Retina (tissue), 1 donor: Measurements from ENCODE around the gene SWAP70.
"Not testable (repeated sequence)": the region's sequence is repeated elsewhere in the genome, so short reads cannot be mapped to it uniquely, and the experiment has no call there.

Experiments
- DNase-seq: peaks from one replicate; pipeline ENCODE4 v3.0.0-alpha.2; 2016

Gene SWAP70

DNA sequence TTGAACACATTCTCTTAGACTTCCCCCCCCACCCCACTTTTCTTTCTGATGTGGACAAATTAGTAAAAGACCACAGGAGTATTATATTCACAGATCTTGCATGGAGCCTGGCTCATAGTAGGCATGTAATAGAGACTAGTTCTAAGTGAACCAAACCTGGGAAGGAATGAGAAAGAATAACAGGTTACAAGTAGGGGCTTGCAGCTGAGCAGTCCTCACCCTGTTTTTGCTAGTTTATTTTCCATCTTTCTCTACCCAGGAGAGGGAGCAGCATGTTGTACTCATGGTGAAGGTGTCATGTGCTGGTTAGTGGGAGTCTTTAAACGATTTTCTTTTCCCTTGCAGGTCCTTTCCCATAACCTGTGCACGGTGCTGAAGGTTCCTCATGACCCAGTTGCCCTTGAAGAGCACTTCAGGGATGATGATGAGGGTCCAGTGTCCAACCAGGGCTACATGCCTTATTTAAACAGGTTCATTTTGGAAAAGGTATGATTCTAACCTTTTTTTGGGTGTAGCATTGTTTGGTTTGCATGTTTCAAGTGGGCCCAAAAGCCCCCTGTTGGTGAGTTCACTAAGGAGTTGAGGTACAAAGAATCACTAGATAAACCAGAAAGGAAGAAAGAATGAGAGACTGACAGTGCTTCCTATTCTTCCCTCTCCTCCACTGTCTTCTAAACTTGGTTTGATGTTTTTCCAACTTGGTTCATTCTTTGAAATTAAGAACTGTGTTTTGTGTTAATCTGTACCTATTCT, 30.1 kb downstream of the SWAP70 start:
- no peak for DNase-seq

DNA sequence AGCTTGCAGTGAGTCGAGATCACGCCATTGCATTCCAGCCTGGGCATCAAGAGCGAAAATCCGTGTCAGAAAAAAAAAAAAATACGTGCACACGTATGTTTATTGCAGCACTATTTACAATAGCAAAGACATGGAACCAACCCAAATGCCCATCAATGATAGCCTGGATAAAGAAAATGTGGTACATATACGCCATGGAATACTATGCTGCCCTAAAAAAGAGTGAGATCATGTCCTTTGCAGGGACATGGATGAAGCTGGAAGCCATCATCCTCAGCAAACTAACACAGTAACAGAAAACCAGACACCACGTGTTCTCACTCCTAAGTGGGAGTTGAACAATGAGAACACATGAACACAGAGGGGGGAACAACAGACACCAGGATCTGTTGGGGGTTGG, 31.4 kb downstream of the SWAP70 start:
- DNase-seq = not testable (repeated sequence)

DNA sequence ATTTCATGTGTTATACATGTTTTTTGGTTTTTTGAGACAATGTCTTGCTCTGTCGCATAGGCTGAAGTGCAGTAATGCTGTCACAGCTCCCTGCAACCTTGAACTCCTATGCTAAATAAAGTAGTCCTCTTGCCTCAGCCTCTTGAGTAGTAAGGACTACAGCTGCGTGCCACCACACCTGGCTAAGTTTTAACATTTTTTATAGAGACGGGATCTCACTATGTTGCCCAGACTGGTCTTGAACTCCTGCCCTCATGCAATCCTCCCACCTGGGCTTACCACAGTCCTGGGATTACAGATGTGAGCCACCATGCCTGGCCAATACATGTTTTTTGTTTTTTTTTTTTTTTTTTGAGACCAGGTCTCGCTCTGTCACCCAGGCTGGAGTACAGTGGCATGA, 33.9 kb downstream of the SWAP70 start:
- no peak for DNase-seq

DNA sequence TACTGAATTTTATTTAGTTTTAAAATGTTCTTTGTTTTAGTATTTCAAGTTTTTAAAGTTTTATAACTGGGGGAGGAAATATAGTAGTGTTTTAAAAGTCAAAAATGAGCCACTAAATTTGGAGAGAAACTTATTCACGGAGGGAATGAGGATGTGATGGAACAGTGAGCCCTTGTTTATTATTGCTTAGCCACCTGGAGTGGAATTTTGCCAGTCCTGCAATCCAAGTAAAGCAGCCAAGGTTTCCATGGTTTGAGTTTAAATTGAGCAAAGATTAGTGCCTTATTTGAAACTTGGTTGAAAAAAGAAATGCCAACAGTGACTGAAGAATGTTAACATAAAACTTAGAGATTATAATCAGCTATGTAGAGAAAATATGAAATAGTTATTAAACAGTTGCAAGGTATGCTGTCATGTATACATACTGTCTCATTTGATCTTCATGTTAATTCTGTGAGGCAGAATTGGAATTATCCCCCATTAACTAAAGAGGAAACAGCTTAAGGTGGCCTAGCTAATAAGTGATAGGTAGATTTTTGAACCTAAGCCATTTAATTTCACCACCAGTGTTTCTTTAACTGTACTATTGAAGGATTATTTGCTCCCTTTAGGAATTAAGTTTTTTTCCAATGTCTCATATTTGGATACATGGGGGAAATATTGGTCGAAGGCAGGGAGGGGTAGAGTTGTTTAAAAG, 36.4 kb downstream of the SWAP70 start:
- no peak for DNase-seq

DNA sequence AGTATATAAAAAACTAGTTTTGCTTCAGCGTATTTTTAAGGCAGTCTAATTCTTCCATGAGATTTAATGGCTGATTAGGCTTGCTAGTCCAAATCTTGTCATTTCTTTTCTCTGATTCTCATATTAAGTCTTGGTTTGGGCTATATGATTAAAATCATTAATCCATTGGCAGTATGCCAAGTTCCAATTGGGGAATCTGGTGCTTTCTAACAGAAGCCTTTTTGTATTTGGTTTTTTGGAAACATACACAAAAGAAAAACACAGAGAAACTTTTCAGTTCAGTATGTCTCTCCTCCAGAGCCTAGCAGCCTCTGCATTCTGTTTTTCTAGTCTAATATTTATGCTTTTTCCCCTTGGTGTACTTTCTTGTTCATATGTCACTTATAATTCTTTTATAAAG, 37.9 kb downstream of the SWAP70 start:
- no peak for DNase-seq

DNA sequence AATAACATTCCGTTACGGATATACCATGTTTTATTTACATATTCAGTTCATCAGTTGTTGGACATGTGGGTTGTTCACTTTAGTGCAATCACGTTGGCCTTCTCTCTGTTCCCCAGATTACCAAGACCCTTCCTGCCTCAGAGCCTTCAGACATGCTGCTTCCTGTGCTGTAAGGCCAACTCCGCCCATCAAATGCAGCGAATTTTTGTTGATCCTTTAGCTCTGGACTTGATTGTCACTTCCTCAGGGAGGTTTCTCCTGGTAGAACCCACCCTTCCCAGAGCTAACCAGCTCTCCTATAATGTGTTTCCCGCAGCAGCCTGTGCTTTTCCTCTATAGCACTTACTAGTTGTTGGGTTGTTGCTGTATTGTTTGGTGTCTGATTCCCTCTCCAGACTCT, 39.4 kb downstream of the SWAP70 start:
- no peak for DNase-seq

DNA sequence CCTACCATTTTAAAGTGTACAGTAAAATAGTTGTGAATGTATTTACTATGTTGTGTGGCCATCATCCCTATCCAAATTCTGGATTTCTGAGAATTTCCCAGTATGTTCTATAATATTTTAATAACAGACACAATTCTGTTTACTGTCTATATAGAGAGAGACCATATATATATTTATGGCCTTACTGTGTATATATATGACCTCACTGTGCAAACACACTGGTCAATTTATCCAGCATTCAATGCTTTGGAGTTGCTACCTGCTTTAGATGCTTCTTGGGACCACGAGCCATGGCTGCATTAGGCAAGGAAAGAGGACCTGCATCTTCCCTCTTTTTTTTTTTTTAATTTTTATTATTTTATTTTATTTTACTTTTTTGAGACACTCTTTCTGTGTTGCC, 40.2 kb downstream of the SWAP70 start:
- DNase-seq = no peak

DNA sequence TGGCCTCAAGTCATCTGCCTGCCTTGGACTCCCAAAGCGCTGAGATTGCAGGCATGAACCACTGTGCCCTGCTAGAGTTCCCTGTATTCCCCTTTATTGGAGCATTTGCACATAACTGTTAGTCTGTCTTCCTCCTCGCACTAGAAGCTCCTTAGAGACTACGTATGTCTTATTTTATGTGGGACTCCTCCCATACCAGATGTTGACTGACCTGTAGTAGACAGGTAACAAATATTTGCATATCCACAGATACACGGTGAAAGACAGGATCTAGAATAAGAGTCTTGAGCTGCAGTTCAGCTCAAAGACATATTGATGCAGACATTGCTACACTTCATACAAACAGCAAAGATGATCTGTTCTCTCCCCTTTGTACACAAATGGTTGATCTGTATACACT, 40.7 kb downstream of the SWAP70 start:
- DNase-seq = no peak

DNA sequence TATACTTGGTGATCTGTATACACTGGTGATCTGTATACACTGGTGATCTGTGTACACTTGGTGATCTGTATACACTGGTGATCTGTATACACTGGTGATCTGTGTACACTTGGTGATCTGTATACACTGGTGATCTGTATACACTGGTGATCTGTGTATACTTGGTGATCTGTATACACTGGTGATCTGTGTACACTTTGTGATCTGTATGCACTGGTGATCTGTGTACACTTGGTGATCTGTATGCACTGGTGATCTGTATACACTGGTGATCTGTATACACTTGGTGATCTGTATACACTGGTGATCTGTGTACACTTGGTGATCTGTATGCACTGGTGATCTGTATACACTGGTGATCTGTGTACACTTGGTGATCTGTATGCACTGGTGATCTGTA, 41.5 kb downstream of the SWAP70 start:
- not testable (repeated sequence) for DNase-seq

DNA sequence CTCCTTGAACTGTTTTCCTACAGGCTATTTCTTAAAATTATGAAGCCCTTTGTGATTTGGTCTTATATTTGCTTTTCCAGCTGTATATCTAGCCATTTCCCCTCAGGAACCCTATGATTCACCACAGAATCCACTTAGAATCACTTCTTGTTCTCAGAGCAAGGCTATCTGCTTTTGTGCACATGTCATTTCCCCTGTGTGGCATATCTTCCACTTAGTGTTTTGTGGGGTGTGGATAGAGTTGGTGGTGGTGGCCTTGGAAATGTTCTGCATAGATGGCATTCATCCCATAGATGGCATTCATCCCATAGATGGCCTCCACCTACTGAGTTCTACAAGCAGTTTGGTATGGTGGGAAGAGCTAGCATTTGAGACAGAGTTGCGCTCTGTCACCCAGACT, 44.7 kb downstream of the SWAP70 start:
- DNase-seq = no peak

DNA sequence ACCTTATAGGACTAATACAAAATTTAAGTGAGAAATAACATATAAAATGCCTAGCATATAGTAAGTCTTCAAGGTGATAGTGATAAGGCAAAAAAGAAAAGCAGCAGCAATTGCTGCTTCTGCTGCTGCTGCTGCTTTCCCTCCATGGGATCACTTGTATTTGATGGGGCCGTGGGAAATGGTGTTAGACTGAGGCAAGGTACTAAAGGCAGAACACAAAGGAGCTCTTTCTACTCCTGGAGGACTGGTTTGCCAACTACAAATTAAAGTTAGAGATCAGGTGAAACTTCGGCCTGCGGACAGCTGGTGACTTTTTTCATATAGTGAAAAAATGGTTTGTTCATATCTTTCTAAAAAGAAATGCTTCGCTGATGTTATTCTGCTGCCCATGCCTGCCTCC, 46.3 kb downstream of the SWAP70 start:
- no peak for DNase-seq

DNA sequence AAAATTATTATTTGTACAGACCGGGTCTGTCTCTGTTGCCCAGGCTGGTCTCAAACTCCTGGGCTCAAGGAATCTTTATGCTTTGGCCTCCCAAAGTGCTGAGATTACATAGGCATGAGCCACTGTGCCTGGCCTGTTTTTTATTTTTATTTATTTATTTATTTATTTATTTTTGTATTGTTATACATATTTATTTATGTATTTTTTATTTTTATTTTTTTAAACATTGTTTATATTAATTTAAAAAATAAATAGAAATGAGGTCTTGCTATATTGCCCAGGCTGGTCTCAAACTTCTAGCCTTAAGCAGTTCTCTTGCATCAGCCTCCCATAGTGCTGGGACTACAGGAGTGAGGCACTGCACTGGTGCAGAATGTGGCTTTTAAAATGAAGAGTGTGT, 47.0 kb downstream of the SWAP70 start:
- DNase-seq = no peak

DNA sequence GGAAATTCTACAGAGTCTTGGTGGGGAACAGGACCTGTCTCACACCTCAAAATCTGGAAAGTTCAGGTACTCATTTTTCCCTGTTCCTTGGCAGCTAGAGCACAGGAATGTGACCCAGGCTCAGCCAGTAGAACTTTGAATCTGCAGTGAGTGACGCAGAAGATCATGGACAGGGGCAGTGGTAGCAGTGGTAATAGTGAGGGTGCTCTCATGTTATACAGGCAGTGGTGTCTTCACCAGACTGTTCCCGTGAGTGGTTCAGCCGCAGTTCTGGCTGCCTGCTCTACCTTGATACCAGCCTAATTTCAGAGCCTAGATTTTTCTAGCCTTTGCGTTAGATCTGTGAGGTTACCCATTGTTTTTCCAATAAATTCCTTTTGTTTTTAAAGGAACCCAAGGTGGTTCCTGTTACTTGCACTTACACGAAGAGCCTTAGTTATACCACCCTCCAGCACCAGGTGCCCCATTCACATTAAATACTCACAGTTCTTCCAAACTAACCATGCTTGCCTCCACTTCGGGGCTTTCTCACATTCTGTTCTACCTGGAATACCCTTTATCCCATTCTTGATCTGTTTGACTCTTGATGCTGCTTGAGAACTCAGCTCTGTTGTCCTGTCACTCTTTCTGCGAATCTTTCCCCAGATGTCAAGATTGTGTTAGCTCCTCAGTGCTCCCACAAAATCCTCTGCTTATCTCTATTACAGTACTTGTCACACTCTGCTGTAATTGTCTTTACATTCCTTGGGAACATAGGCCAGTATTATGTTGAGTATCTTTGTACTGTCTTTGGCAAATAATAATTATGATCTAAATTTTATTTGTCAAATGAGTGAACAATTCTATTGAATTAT, 47.8 kb downstream of the SWAP70 start:
- no peak for DNase-seq

DNA sequence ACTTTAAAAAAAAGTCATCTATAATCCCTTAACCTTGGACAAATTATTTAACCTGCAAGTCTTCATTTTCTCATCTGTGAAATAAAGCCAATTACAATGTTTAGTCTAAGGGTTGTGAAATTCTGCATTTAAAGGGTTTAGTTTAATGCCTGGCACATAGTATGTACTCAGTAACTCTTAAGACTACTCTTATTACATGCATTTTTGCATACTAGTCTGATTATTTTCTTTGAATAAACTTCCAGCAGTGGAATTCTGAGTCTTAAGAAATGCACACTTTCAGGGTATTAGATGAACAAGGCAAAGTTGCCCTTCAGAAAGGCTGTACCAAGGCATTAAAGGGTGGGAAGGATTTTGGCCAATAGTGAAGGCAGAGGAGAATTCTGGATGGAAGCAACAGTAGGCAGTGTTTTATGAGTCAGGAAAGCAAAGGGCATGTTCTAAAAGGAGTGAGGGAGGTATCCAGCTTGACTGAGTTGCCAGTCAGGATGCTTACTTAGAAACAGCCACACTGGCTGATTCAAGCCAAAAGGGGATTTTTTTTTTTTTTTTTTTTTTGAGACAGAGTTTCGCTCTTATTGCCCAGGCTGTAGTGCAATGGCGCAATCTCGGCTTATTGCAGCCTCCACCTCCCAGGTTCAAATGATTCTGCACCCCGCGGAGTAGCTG, 50.5 kb downstream of the SWAP70 start:
- DNase-seq = no peak

DNA sequence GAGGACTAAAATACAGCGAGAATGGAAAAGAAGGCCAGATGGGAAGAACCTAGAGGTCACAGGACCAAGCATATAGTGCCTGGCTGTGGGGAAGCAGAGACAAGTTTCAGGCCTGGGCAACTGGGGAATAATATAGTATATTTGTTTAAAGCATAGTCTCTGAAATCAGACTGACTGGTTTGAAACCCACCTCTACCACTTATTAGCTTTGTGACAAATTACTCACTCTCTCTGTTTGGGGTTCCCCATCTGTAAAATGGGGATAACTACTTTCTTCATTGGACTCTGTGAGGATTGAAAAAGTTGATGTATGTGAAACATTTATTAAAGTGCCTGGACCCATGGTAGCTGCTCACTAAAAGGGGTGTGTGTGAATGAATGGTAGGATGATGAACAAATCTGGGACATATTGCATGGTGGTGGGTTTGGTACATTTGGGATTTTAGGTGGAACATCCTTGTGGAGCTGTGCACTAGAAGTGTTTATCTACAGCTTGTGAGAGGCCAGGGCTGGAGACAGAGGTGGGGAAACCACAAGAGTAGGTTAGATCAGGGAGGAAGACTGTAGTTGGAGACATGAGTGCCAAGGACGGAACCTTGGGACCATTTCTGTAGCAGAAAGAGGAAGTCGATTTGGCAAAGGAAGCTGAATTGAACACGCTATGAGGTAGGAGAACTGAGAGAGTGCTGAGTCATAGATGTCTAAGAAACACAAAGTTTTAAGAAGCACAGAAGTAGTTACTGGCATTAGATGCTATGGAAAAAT, 52.6 kb downstream of the SWAP70 start:
- DNase-seq = no peak

DNA sequence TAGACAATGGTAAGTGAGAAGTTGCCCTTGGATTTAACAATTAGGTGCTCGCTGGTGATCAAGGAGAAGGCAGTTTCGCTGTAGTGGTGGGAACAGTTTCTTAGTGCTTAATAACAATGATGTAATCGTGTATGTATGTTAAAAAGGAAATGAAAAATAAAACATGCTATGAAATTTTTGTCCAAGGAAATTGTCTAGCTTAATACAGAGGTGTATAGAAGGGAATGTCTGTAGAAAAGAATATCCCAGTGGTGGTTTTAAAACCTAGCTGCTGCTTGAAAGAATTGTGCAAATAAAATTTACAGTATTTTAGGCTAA, 53.1 kb downstream of the SWAP70 start:
- no peak for DNase-seq

DNA sequence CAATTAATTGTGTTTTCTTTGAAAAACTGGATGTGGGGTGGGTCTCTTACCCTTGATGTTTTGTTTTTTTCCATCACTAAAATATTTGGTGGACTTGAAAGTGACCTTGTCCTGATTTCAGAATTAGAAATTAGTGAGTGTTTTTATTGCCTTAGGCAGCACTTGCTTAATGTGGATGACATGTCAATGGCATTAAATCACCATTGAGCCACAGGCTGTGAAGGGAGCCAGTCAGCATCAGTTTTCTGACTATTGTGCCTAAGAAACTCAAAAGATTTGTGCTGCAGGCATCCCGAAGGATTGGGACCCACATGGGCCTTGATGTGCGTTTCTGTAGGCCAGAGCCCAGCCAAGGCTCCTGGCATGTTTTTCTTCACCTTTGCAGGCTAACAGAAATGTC, 53.8 kb downstream of the SWAP70 start:
- no peak for DNase-seq

DNA sequence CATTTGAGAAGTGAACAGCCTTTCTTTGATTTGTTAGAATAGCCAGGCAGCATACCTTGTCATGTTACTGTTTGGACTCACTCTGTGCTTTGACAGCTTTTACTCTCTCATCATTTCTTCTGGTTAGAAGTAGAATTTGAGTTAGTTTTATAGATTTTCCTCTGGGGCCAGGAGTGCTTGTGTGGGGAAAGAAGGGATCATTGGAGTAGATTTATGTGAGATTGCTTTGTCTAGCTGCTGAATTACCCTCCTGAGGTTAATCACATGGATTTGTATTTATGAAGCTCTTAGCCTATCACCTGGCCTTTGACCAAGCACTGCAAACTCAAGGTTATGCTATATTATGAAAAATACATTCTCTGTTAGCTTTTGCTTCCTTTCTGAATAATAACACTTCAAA, 54.3 kb downstream of the SWAP70 start:
- no peak for DNase-seq

DNA sequence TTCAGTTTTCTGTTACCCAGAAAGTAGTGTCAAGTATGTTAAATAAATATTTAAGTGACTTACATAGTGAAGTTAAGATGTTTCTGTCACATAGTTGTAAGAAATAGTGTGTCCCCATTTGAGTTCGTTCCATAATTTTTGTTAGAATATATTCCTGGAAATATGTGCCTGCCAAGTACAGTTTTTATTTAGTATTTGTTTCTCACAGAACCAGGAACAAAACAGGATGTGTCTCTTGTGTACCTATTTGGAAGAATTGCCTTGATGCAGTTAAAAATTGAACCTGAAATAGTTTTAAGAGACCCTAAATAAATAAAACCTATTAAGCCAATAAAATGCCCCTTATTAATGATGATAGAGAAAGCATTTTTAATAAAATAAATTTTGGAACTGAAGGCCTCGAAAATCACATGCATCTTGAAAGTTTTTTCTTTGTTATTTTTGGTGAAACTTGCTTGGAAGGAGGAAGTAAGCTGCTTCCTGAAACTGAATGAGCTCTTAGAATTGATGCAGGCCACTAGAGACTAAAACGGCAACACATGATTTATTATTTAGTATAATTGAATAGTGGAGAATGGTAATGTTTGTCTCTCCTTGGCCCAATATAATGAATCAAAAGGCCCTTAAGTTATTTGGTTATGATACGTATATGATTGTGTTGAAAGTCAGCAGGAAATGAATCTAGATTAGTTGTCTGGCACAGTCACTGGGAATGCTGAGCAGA, 55.9 kb downstream of the SWAP70 start:
- no peak for DNase-seq

DNA sequence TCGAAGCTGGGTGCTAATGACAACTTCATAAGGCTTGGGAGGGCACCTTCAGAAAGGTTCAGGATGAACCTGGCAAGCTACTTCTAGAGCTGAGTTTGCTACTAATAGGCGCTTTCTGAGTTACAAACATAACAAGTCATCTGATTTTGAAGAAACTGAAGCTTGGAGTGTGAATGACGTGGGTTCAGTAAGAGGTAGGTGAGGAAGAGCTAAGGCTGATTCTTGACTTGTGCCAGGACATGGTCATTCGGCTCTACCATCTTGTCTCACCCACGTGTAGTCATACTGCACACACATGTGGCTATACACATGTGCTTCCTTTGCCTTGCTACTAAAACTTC, 56.4 kb downstream of the SWAP70 start:
- no peak for DNase-seq

DNA sequence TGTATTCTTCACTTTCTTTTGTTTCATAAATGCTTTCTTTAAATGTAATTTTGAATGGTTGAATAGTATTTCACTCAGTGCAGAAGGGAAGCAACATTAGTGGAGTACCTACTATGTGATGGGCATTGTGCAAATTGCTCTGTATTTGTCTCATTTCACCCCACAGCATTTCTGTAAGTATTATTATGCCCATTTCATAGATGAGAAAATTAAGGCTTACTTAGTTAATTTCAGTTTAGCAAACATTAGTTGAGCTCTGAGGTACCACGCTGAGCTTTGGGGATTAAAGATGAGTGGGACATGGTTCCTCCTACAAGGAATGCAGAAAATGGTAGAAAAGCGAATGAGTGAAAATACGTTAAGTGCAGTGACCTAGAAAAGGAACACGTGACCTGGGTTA, 58.1 kb downstream of the SWAP70 start:
- DNase-seq = no peak

DNA sequence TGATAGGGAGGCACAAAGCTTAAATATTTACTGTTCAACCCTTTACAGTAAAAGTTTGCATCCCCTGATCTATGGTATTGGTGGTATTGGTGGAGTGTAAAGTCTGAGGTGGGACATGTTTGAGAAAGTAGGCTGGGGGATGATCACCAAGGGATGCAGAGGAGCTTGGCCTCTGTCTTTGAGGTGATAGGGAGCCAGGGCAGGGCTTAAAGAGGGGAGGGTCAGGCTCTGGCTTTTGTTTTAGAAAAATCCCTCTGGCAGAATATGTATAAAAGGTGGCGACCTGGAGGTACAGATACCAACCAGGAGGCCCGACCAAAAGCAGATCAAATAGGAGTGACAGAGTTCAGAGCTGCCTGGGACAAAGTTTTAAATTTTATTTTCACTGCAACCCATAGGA, 59.0 kb downstream of the SWAP70 start:
- DNase-seq = no peak
